ENCODE results near the gene BSX.
A peak's percentile ranks its signal among the peaks of the same experiment; 100 is the strongest.

The BSX gene

DNA sequence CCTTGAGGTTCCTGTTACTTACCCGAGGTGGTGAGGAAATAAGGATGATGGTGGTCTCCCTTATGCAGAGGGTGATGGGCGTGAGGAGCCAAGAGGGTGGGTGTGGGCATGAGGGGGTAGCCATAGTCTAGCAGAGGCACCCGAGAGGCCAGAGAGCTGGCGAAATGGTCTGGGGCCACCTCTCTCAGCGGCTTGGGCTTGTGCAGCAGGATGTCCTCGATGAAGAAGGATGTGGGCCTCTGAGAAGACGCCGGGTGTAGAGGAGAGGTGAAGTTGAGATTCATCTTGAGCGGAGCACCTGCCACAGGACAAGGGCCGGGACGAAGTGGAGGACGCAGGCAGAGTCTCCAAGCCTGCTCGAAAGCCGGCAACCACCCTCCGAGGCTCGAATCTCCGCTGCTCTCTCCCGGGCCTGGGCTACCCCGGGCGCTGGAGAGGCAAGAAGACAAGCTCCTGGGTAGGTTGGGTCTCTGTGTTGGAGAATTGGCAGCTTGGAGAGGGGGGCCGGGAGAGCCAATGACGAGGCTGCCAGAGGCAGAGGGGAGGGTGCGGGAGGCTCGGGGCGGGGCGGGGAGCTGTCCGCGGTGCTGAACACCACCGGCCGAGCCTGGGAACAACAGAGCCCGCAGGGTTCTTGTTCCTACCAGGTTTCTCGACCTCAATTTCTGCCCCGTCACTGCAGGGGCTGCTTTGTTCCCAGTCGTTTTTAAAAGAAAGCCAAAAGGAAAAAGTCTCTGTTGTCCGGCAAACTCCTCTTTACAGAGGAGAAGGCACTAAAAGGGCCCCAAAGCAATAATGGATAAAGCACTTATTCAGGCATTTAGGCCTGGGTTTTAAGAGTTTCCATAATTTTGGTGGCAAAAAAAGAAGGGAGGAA lies at the start of gene BSX:
BSX (minus strand) TSS at position 447 of the 877 bp plus-strand sequence; CDS start at position 284, 163 bp downstream.
- Mint-ChIP-seq H3K4me3 (no peak within 1 kb of the TSS), H3K27me3 (peaks cover 98% of the 10 kb centered on the region), H3K4me1 (ENCODE audit: low read depth) (peaks cover 14% of the 10 kb centered on the region), H3K36me3 (ENCODE audit: low read depth) (no peaks in the 10 kb centered on the region), H3K27ac (no peak within 1 kb of the TSS), H3K9me3 (no peaks in the 10 kb centered on the region)
- intact Hi-C loops (cut with micrococcal nuclease): no loop called here

DNA sequence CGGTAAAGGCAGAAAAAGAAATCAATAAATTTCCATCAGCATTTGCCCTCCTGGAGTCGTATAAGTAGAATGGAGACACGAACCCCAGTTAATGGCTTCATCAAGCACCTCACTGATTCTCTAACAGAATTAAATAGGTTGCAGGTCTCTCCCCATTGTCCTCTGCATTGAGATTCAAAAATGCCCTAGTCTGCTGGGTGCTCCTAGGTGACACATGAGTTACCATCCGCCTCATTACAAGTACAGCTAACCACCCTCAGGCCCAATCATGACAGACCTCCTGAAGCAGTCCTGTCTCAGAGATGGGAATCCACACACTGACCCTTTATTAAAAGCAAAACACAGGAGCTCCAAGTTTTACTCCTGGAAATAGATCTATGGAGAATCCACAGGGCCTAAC lies 48.9 kb upstream of the BSX start:
- no peaks in the 10 kb centered on the region for H3K9me3 Mint-ChIP-seq
- no peaks in the 10 kb centered on the region for H3K4me1 Mint-ChIP-seq (ENCODE audit: low read depth)
- H3K27me3 Mint-ChIP-seq: no peaks in the 10 kb centered on the region
- no peaks in the 10 kb centered on the region for H3K36me3 Mint-ChIP-seq (ENCODE audit: low read depth)
- no peak overlapping the region for H3K4me3 Mint-ChIP-seq
- no peak overlapping the region for H3K27ac Mint-ChIP-seq
- intact Hi-C loops (cut with micrococcal nuclease): no loop called here

DNA sequence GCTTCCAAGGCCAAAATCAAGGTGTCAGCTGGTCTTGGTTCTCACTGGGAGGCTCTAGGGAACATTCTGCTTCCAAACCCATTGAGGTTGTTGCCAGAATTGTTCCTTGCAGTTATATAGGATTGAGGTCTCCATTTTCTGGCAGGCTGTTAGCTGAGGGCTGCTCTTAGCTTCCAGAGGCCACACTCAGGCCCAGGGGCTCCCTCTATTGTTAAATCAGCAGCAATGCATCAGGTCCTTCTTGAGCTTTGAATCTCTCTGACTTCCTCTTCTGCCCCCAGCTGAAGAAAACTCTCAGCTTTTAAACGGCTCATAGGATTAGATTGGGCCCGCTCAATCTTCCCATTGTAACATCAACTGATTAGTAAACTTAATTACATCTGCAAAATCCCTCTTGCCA lies 39.3 kb upstream of the BSX start:
- Mint-ChIP-seq H3K4me1 (ENCODE audit: low read depth) (peaks cover 12% of the 10 kb centered on the region), H3K27me3 (peaks cover 15% of the 10 kb centered on the region), H3K4me3 (no peak overlapping the region), H3K36me3 (ENCODE audit: low read depth) (no peaks in the 10 kb centered on the region), H3K9me3 (no peaks in the 10 kb centered on the region), H3K27ac (no peak overlapping the region)
- intact Hi-C loops (cut with micrococcal nuclease): loop anchor here (5.0 kb wide), 2 partner anchors 224 to 394 kb away; no protein-coding TSS in a partner anchor

DNA sequence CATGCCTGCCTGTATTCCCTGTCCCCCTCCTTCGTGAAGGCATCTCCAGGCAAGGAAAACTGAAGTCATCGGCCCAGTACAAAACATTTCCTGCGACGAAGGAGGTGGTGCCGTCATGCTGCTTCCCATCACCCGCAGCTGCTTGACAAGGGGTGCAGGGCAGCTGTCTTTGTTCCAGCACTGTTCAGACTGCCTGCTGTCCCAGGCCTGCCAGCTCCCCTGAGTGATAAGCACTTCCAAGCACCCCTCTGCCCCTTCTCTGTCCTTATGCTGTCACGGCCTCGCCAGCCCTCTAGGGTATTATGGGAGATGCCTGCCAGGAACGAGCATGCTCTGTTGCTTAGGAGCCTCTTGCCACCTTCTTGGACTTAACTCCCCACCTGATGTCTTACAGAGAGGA lies 37.1 kb upstream of the BSX start:
- no peak overlapping the region for H3K4me3 Mint-ChIP-seq
- intact Hi-C loops (cut with micrococcal nuclease): no loop called here
- no peaks in the 10 kb centered on the region for H3K9me3 Mint-ChIP-seq
- no peaks in the 10 kb centered on the region for H3K36me3 Mint-ChIP-seq (ENCODE audit: low read depth)
- H3K27ac Mint-ChIP-seq: no peak overlapping the region
- peaks cover 10% of the 10 kb centered on the region for H3K4me1 Mint-ChIP-seq (ENCODE audit: low read depth)
- H3K27me3 Mint-ChIP-seq: peaks cover 20% of the 10 kb centered on the region

DNA sequence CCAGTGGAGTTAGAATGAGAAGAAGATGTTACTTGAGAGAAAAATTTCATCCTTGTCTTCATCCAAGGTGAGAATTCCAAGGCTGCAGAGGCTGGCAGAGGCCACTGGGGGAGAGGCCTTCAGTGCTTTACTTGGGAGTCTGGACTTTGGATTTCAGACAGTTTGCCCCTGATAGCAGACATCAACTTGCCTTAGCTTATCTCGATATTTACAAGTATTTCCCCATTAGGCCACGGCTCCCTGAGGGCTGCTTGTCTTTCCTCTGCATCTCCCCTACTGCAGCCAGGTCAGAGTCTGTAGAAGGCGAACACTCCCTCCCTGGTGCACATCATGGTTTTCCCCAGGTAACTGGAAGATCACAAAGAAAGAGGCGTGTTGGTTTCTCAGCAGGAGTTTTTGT lies 29.9 kb upstream of the BSX start:
- H3K4me1 Mint-ChIP-seq (ENCODE audit: low read depth): no peaks in the 10 kb centered on the region
- intact Hi-C loops (cut with micrococcal nuclease): no loop called here
- no peaks in the 10 kb centered on the region for H3K9me3 Mint-ChIP-seq
- peaks cover 12% of the 10 kb centered on the region for H3K27me3 Mint-ChIP-seq
- no peak overlapping the region for H3K4me3 Mint-ChIP-seq
- H3K36me3 Mint-ChIP-seq (ENCODE audit: low read depth): no peaks in the 10 kb centered on the region
- H3K27ac Mint-ChIP-seq: no peak overlapping the region

DNA sequence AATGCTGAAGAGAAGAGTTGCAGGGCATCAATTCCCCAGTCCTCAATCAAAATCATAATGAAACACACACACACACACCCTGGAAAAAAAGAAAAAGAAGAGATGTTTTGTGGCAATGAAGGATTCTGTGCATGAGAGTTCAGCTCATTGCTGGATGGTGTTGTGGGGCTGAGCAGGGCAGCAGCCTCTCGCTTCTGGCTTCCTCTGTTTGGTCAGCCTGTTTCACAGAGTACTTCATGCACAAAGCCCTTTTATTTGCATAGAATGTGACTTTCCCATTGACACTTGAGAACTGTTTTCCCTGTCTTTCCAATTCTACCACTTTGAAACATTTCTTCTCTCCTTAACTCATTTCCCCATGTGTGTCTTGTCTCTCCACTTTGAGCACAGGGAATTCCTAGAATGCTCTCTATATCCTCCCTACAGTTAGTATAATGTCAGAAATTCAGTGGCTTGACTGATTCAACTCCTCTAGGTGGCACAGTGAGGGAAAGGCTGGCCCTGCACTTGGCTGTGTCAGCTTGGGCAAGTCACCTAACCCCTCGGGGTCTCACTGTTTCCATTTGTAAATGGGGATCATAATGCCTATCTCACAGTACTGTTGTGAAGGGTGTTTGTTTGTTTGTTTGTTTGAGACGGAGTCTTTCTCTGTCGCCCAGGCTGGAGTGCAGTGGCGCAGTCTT lies 25.4 kb upstream of the BSX start:
- no peaks in the 10 kb centered on the region for H3K9me3 Mint-ChIP-seq
- no peaks in the 10 kb centered on the region for H3K4me1 Mint-ChIP-seq (ENCODE audit: low read depth)
- H3K27ac Mint-ChIP-seq: no peak overlapping the region
- no peaks in the 10 kb centered on the region for H3K36me3 Mint-ChIP-seq (ENCODE audit: low read depth)
- intact Hi-C loops (cut with micrococcal nuclease): no loop called here
- H3K27me3 Mint-ChIP-seq: peaks cover 5% of the 10 kb centered on the region
- H3K4me3 Mint-ChIP-seq: no peak overlapping the region

DNA sequence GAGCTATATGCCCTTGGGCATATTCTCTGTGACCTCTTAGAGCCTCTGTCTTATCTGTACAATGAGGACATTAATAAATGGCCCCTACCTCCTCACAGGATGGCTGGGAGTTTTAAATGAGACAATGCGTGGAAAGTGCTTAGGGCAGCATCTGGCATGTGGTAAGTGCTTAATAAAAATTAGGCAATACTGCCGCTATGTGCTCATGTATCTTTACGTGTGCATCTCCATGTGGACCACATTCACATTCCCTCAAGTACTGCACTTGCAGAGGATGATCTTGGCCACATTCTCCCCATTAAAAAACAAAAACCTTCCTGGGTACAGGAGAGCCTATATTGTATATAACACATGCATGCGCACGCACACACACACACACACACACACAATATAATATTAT lies 19.1 kb upstream of the BSX start:
- no peaks in the 10 kb centered on the region for H3K9me3 Mint-ChIP-seq
- H3K27ac Mint-ChIP-seq: no peak overlapping the region
- H3K4me1 Mint-ChIP-seq (ENCODE audit: low read depth): no peaks in the 10 kb centered on the region
- intact Hi-C loops (cut with micrococcal nuclease): no loop called here
- no peak overlapping the region for H3K4me3 Mint-ChIP-seq
- H3K27me3 Mint-ChIP-seq: peaks cover 35% of the 10 kb centered on the region
- no peaks in the 10 kb centered on the region for H3K36me3 Mint-ChIP-seq (ENCODE audit: low read depth)

DNA sequence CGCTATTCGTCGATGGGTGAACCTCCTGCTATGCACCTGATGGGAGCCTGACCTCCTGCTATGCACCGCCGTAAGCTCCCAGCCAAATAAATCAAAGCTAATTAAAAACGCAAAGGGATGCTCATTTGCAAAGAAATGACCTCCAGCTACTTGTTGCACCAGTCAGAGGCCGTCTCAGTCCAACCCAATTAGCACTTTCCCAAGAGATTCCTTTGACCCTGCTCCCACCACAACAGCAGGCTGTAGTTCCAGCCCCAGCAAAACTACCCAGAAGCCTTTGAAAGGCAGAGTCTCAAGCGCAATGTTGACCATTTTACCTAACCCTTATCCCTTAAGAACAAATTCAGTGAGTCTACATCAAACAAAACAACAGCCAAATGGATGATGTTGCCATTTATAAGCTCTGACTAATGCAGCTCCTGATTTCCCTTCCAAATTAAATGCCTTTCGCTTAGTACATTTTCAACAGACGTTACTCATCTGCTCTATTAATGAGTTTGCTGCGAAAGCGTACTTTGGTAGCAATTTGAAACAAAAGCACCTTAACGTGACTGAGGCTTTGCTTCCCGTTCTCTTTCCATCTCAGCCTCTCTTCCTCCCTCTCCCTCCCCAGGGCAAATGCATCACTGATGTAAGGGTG lies 17.2 kb upstream of the BSX start:
- Mint-ChIP-seq H3K4me3 (no peak overlapping the region), H3K4me1 (ENCODE audit: low read depth) (no peaks in the 10 kb centered on the region)
- intact Hi-C loops (cut with micrococcal nuclease): no loop called here

DNA sequence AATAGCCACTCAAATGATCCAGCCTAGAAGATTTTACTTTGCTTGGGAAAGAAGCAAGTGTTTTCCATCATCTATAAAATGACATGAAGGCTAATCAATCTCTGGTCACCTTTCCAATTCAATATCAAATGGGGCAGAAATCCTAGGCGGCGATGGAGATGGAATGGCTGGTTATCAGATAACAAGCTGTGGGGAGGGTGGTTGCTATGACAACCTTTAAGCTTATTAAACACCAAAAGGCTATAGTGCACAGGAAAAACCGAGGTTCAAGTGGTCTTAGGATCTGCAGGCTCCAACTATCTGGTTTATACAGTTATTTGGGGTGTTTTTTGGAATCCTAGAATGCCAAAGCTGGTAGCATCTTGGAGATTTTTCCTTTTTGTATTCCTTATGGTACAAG lies 13.9 kb upstream of the BSX start:
- H3K27ac Mint-ChIP-seq: no peak overlapping the region
- H3K9me3 Mint-ChIP-seq: no peaks in the 10 kb centered on the region
- no peak overlapping the region for H3K4me3 Mint-ChIP-seq
- H3K36me3 Mint-ChIP-seq (ENCODE audit: low read depth): no peaks in the 10 kb centered on the region
- intact Hi-C loops (cut with micrococcal nuclease): no loop called here
- H3K27me3 Mint-ChIP-seq: peaks cover 57% of the 10 kb centered on the region
- H3K4me1 Mint-ChIP-seq (ENCODE audit: low read depth): no peaks in the 10 kb centered on the region

More for the DNA sequence above, 17.2 kb upstream of the BSX start:
- Mint-ChIP-seq H3K27me3 (peaks cover 46% of the 10 kb centered on the region), H3K36me3 (ENCODE audit: low read depth) (no peaks in the 10 kb centered on the region), H3K27ac (no peak overlapping the region), H3K9me3 (no peaks in the 10 kb centered on the region)

DNA sequence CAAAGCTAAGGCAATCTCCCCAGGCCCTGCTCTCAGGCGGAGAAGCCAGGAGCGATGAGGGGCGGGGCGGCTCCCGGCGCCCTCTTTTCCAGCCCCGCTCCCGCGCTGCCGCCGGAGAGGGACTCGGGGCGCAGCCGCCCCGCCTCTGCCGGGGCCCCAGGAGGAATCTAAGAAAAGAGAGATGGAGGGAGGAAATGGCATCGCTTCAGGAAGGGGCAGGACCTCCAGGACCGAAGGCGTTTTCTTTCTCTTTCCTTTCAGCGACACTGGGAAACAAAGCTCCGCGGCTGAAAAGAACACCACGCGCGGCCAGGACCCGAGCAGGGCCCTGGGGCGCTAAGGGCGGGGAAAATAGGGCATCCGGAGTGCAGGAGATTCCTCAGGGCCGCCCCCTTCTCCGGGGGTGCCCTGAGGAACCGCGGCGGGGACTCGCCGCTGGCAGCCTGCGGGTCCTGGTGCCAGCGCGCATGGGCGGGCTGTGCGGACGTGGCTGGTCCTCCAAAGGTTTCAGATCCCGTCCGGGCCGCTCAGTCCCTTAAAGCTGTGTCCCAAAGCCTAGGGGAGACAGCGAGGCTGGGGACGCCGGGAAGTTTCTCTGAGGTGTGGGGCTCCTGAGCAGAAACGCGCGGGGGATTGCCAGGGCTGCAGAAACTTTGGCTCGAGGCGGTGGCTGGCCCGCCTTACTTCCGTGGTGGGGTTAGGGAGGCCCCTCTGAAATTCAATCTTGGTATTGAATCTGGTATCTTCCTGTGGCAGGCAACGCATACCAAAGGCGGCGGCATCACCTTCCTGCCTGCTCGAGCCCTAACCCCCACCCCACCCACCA lies 2.8 kb upstream of the BSX start:
- peaks cover 14% of the 10 kb centered on the region for H3K4me1 Mint-ChIP-seq (ENCODE audit: low read depth)
- H3K27ac Mint-ChIP-seq: peak overlapping the region; percentile 44
- intact Hi-C loops (cut with micrococcal nuclease): no loop called here
- H3K36me3 Mint-ChIP-seq (ENCODE audit: low read depth): no peaks in the 10 kb centered on the region
- peaks cover 84% of the 10 kb centered on the region for H3K27me3 Mint-ChIP-seq
- H3K4me3 Mint-ChIP-seq: peak overlapping the region; percentile 81
- no peaks in the 10 kb centered on the region for H3K9me3 Mint-ChIP-seq

DNA sequence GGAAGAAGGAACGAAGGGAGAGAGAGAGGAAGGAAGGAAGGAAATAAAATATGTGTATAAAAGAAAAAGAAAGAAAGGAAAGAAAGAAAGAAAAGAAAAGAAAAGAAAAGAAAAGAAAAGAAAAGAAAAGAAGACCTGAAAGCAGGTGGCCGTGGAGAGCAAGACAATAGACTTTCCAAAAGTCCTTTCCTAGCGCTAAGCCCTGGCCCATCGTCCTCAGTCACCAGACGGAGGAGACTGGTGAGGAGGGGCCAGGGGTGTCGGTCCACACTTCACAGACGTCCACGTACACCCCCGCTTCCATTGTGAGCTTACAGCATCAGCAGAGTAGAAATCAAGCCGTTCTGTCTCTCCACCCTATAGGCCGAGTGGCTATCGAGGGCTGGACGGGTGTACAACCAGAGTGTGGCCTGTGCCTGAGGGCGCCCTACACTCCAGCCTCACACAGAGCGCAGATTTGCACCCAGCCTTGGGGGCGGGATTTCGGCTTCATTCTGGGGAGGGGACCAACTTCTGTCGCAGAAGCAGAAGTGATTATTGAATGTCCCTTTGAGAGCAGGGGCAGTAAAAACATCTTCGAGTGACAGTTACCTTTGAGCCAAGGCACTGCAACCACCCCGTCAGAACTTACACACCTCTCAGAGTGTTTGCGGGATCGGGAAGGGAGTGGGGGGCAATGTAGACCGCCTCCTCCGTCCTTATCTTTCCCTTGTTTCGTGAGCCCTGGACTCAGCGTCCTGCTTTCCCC lies 2.0 kb upstream of the BSX start:
- Mint-ChIP-seq H3K27me3 (peaks cover 92% of the 10 kb centered on the region), H3K27ac (no peak overlapping the region), H3K9me3 (no peaks in the 10 kb centered on the region), H3K4me1 (ENCODE audit: low read depth) (peaks cover 14% of the 10 kb centered on the region), H3K36me3 (ENCODE audit: low read depth) (no peaks in the 10 kb centered on the region), H3K4me3 (peak overlapping the region; percentile 81)
- intact Hi-C loops (cut with micrococcal nuclease): no loop called here

DNA sequence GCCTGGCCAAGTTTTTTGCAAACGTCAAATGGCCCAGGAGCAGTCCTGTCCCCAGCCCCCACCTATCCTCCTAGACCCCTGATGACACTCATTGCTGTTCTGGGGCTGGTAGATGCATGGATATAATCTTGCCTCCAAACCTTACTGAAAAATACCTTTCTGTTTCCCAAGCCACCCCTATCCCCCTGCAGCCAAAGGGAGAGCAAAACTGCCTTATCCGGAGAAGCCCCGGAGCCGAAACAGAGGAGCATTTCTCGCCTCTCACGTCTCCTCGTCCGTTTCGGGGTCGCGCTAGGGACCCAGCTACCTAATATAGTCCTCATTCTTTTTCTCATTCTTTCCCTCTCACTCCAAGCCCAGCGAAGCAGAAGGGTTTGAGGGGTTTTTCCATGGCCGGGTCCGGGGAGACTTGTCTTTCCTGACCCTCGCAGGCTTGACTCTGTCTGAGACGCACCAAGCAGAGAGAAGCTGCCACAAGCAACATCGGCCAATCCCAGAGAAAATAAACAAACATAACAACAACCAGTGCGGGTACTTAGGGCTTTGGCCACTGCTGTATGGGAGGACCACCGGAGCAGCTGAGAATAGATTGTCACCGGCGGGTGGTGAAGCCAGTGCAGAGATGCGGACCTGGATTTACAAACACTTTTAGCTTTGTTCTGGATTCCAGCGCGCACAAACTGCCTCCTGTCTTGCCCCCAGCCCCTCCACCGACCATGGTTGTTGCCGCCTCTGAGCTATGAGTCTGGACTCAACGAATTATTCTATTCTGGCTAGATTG lies 1.6 kb downstream of the BSX start:
- H3K4me3 Mint-ChIP-seq: no peak overlapping the region
- H3K4me1 Mint-ChIP-seq (ENCODE audit: low read depth): peaks cover 14% of the 10 kb centered on the region
- peaks cover 99% of the 10 kb centered on the region for H3K27me3 Mint-ChIP-seq
- intact Hi-C loops (cut with micrococcal nuclease): no loop called here
- H3K27ac Mint-ChIP-seq: no peak overlapping the region
- no peaks in the 10 kb centered on the region for H3K9me3 Mint-ChIP-seq
- H3K36me3 Mint-ChIP-seq (ENCODE audit: low read depth): no peaks in the 10 kb centered on the region

Data from dendritic cell treated with granulocyte-macrophage colony-stimulating factor and Interleukin-4, amounts not matched to agents 40 ng/mL and 50 ng/mL, for 4 days (primary cell).